HG02840 (cell line): ENCODE measurements around the gene NDUFS2.

ENCODE experiments used
- ATAC-seq: cut with Tn5 transposase; IDR thresholded peaks from one replicate; pipeline ENCODE4 v1.9.1; 2021; ENCODE audit warnings: mild to moderate bottlenecking, moderate library complexity, moderate number of reproducible peaks; ENCODE audit not compliant: unreplicated experiment, low FRiP score

The NDUFS2 gene

GRCh38 chr1:161171696-161172095 is 30.5 kb upstream of the NDUFS2 start:
- ATAC-seq = no peak

DNA sequence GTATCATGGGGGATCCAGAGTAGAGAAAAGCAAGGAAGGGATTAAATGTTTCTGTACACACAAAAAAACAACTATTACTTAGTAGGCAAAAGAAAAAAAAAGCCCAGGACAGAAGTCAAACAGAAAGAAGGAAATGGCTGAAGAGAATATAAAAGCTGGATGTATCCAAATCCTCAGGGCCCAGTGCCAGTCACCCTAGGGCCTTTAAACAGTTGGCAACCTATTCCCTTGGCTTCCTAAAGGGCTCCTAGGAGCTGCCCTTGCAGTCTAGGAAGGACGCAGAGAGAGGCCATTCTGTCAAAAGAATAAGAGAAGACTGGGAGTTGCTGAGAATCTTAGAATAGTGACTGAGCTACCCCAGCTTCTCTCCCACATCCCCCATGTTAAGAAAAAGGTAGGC is 29.8 kb upstream of the NDUFS2 start:
- no peak for ATAC-seq

GRCh38 chr1:161172776-161173376 is 29.3 kb upstream of the NDUFS2 start:
- ATAC-seq = no peak

- no peak for ATAC-seq
Observed at GRCh38 chr1:161173711-161174110, 28.5 kb upstream of the NDUFS2 start.

GRCh38 chr1:161174911-161175310 is 27.3 kb upstream of the NDUFS2 start:
- ATAC-seq = no peak

- no peak for ATAC-seq
Observed at GRCh38 chr1:161175771-161176453, 26.3 kb upstream of the NDUFS2 start.

DNA sequence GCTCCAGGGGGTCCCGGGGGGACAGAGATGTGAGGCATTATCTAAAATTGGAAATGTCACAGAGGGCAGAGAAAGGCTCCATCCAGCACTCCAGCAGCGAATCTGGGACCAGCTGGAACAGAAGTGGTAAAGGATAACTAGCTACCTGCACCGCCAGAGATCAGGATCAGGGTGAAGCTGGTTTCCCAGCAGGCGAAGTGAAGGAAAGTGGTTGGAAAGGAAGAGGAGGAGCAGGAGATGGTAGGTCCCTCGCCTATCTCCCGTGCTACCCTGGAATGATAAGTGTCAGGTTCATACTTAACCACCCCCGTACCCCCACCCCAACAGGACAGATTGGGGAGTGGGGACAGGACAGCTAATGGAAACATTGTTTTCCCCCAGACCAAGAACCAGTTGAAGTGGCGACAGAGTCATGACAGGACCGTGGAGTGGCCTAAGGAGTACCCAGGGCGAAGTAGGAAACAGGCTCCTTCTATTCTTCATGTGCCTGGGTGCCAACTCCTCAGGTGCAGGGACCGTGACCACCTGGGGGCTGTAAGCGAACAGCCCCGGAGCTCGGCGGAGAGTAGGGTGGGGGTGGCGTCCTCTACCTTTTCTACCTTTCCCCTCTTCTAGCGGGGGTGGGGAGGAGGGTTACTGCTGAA is 25.6 kb upstream of the NDUFS2 start:
- no peak for ATAC-seq

GRCh38 chr1:161177112-161177935 is 24.8 kb upstream of the NDUFS2 start, which contains the start of gene B4GALT3:
Gene B4GALT3, minus strand, starts transcription at chr1:161177507. Its CDS starts 1,447 bp downstream, at chr1:161176060.
- peak; percentile 69 for ATAC-seq

DNA sequence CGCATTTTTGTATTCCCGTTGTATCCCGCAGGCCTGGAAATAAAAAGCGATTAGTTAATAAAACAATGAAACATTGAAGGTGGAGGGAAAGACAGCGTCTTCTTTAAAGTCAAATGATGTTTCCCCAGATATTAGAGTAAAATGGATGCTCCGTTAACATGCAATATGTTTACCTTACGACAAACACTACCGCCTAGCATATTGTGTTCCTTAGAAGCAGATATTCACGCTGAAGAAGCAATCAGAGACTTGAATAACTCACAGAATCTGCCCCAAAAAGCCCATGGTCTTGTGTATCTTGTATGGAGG is 24.3 kb upstream of the NDUFS2 start:
- ATAC-seq = no peak

GRCh38 chr1:161179698-161180097 is 22.5 kb upstream of the NDUFS2 start:
- no peak for ATAC-seq

- ATAC-seq = no peak
Observed at GRCh38 chr1:161180639-161181038, 21.5 kb upstream of the NDUFS2 start.

DNA sequence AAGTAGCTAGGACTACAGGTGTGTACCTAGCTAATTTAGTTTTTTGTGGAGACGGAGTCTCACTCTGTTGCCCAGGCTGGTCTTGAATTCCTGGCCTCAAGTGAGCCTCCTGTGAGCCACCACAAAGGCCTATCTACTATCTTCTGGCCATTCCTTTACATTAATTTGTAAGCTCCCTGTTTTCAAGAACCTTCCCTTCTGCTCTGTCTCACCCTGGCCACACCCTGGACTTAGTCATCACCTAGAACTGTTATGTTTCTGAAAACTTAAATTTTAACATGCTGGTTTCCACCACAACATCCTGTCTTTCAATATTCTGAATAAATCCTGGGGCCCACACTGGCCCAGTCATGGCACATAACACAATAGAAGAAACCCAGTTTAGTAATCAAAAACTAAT is 20.0 kb upstream of the NDUFS2 start:
- ATAC-seq = no peak

DNA sequence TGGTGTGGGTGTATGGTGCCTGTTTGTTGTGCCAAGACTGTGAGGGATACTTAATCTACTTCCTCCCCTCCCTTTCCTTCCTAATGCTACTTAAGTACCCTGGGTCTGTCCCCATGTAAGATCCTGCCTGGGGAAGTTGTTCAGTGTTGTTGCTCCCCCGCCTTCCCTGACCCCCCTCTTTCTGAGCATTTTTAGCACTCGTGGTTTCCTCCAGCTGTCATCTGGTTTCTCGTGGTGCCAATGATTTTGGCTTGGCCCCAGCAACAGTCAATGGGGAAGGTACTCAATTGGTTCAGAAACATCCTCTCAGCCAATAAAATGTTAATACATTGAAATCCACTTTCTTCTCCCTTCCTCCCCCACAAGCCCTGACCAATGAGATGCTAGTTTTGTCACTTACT is 16.9 kb upstream of the NDUFS2 start:
- peak; percentile 53 for ATAC-seq

DNA sequence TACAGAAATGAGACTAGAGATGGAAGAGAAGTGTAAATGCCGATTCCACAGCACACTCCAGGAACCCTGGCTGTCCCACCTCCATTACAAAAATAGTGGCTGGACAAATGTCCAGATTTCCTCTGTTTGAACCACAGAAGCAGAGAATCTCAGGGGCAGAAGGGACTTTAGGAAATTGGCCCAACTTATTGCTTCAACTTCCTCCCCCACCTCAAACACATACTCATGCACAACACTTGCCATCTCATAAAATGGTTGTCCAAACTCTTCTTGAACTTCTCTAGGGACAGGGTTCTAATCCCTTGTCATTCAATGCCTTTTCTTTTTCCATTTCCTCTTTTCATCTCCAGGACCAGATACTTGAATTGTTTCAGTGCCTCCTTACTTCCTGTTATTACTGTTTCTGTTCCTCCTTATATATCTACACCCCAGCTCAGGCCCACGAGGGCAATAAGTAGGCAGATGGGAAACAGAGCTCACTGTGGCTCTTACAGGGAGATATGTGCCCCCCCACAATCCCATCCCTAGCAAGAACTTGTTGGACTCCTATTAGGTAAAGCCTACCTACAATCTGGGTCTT is 16.3 kb upstream of the NDUFS2 start:
- peak; percentile 20 for ATAC-seq

DNA sequence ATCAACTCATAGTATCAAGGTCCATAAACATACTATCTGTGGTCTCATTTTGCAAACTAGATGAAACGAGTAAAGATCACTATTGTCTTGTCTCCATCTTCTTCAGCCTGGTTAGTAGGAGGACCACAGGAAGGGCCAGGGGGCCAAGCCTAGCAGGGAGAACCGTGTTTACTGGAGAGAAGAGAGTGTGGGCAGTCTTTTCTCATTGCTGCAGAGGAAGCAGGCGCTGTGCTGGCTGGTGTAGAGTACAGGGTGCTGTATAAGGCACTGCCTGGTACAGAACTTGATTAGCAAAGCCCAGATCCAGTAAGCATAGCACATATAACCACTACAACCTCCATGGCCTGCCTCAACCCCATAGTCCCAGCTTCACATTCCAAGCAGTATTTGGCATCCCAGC is 14.9 kb upstream of the NDUFS2 start:
- ATAC-seq = no peak

GRCh38 chr1:161188381-161188780 is 13.8 kb upstream of the NDUFS2 start:
- ATAC-seq = no peak

- ATAC-seq = no peak
Observed at GRCh38 chr1:161189036-161189435, 13.1 kb upstream of the NDUFS2 start.

DNA sequence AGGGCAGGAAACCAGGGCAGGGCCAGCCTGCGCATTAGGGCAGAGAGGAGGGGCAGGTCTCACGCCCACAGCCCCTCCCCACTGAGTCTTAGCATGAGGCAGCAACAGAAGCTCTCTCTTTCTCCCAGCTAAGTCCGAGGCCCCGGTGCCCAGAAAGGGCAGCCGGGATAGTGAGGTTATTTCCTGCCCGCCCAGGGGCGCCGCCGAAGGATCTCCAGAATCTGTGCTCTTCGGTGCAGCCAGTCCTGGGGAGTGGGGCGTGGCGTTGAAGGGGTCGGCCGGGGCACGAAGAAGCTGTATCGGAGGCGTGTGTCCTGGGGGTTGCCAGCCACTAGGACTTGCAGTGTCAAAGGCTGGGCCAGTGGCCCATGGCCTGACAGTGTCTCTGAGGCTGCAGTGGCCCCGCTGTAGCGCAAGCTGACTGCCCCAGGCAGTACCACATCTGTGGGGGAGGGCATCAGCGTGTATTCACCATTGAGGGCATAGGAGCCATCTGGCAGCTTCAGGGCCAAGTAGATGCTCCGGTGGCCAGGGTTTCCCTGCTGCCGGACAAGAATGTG is 11.1 kb upstream of the NDUFS2 start:
- no peak for ATAC-seq

GRCh38 chr1:161191971-161192370 is 10.2 kb upstream of the NDUFS2 start:
- no peak for ATAC-seq
